GM23248 (cell line): ENCODE measurements around the gene NF1.

Experiments
- EZH2 ChIP-seq: fragments of 200-600 bp; sonication (generic); IDR thresholded peaks from 2 replicates; pipeline ENCODE4 v1.6.1; 2018; ENCODE audit warnings: antibody characterized with exemption, mild to moderate bottlenecking; ENCODE audit not compliant: insufficient read depth, poor library complexity, severe bottlenecking
- EZH2phosphoT487 ChIP-seq: fragments of 200-600 bp; sonication (generic); IDR thresholded peaks from 2 replicates; pipeline ENCODE4 v1.6.1; 2018; ENCODE audit warnings: antibody characterized with exemption, moderate library complexity, mild to moderate bottlenecking, low read depth; ENCODE audit not compliant: insufficient read depth

GRCh38 chr17:31309556-31309955 is 214.8 kb downstream of the NF1 start:
- no peak for TF ChIP-seq EZH2
- TF ChIP-seq EZH2phosphoT487: no peak
